H1 (cell line): Measurements from ENCODE around the gene LFNG. TPM values are rescaled to one million over a fixed set of nuclear protein-coding genes. Genes with fewer than 3 reads are reported as not detected.

Experiments used
- CTCF ChIA-PET: fragments of 300-600 bp; sonication (Branson Sonifier 250); formaldehyde crosslinking; loops from one replicate; lab custom pipeline; 2021; ENCODE audit not compliant: partially characterized antibody; lab: Charles Lee
- POLR2A ChIA-PET: fragments of 300-600 bp; sonication (Branson Sonifier 250); formaldehyde crosslinking; loops from one replicate; lab custom pipeline; 2021; ENCODE audit warnings: inconsistent platforms; ENCODE audit not compliant: partially characterized antibody; lab: Charles Lee
- DNase-seq, 2 experiments: peaks; one replicate each; pipeline versions ENCODE4 v3.0.0 to v3.0.0-alpha.2; 2010 to 2022; ENCODE audit warnings: low spot score in 2 of 2, low read depth in 1 of 2, mixed read lengths in 1 of 2
- FAIRE-seq: peaks from 2 replicates; lab custom pipeline; 2011; peaks lifted over from hg19 to GRCh38; lab: Jason Lieb, UNC
- H2AFZ ChIP-seq: 2 replicates; pipeline ENCODE4 v1.8.1; 2012; ENCODE audit warnings: low read length, inconsistent platforms
- H2AK5ac ChIP-seq: 2 replicates; pipeline ENCODE4 v1.6.1; 2013; ENCODE audit warnings: low read depth, low read length
- H2BK120ac ChIP-seq: replicated peaks from 2 replicates; pipeline ENCODE3; 2013; ENCODE audit warnings: low read depth, low read length, inconsistent platforms
- H2BK12ac ChIP-seq: 2 replicates; pipeline ENCODE4 v1.6.1; 2013; ENCODE audit warnings: low read depth, low read length
- H2BK15ac ChIP-seq: 2 replicates; pipeline ENCODE4 v1.6.1; 2013; ENCODE audit warnings: low read length
- H2BK20ac ChIP-seq: 2 replicates; pipeline ENCODE4 v1.6.1; 2013; ENCODE audit warnings: low read length
- H2BK5ac ChIP-seq: 2 replicates; pipeline ENCODE4 v1.6.1; 2013; ENCODE audit warnings: low read depth, low read length
- H3K14ac ChIP-seq: 2 replicates; pipeline ENCODE4 v1.6.1; 2013; ENCODE audit warnings: inconsistent platforms; ENCODE audit not compliant: insufficient read length
- H3K18ac ChIP-seq: 2 replicates; pipeline ENCODE4 v1.6.1; 2013; ENCODE audit warnings: low read length; ENCODE audit errors: extremely low read depth
- H3K23ac ChIP-seq: 2 replicates; pipeline ENCODE4 v1.6.1; 2013; ENCODE audit warnings: inconsistent platforms; ENCODE audit not compliant: insufficient read length
- H3K23me2 ChIP-seq: 2 replicates; pipeline ENCODE4 v1.6.1; 2013; ENCODE audit warnings: low read depth, low read length
- H3K27ac ChIP-seq: 2 replicates; pipeline ENCODE4 v1.6.1; 2011; ENCODE audit warnings: low read depth, low read length, inconsistent platforms
- H3K27me3 ChIP-seq, 4 experiments: replicated peaks in 1 of 4; 1 replicate in 1 of 4; 2 replicates in 3 of 4; pipeline versions ENCODE4 v1.6.1 to v1.8.1; 2011 to 2013; ENCODE audit warnings: low read length in 3 of 4, mild to moderate bottlenecking in 3 of 4, inconsistent platforms in 2 of 4, mixed read lengths in 2 of 4, moderate library complexity in 1 of 4; ENCODE audit not compliant: control insufficient read depth in 3 of 4, insufficient read depth in 3 of 4; ENCODE audit errors: extremely low read depth in 1 of 4
- H3K36me3 ChIP-seq, 4 experiments: 2 replicates each; pipeline versions ENCODE4 v1.6.1 to v1.8.1; 2011 to 2013; ENCODE audit warnings: mild to moderate bottlenecking in 4 of 4, low read length in 3 of 4, moderate library complexity in 2 of 4, control low read depth in 1 of 4, inconsistent platforms in 1 of 4; ENCODE audit not compliant: insufficient read depth in 4 of 4, control insufficient read depth in 2 of 4
- H3K4ac ChIP-seq: replicated peaks from 2 replicates; pipeline ENCODE3; 2013; ENCODE audit warnings: low read length, low read depth, mixed read lengths, inconsistent platforms; ENCODE audit not compliant: insufficient read length
- H3K4me1 ChIP-seq, 4 experiments: replicated peaks in 1 of 4; 1 replicate in 1 of 4; 2 replicates in 3 of 4; pipeline versions ENCODE4 v1.6.1 to v1.8.1; 2011 to 2013; ENCODE audit warnings: low read length in 3 of 4, inconsistent platforms in 2 of 4, mixed read lengths in 1 of 4; ENCODE audit not compliant: insufficient read depth in 4 of 4, control insufficient read depth in 3 of 4
- H3K4me2 ChIP-seq, 2 experiments: 2 replicates each; pipeline versions ENCODE4 v1.6.1 to v1.8.1; 2011 to 2013; ENCODE audit warnings: low read depth in 2 of 2, low read length in 2 of 2, control low read depth in 1 of 2, inconsistent platforms in 1 of 2, mild to moderate bottlenecking in 1 of 2; ENCODE audit not compliant: insufficient read depth in 1 of 2
- H3K4me3 ChIP-seq, 4 experiments: fragments of 200-600, 300-600 bp in 1 of 4; sonication (generic), shearing (Covaris generic), sonication (Bioruptor Twin) in 1 of 4; 2 replicates each; pipeline versions ENCODE4 v1.5.1 to v1.8.1; 2011 to 2016; ENCODE audit warnings: low read length in 4 of 4, low read depth in 3 of 4, control low read depth in 2 of 4, inconsistent platforms in 2 of 4, mild to moderate bottlenecking in 2 of 4, mixed read lengths in 1 of 4, moderate library complexity in 1 of 4; ENCODE audit not compliant: insufficient read depth in 2 of 4; ENCODE audit errors: extremely low read depth in 1 of 4
- H3K56ac ChIP-seq: replicated peaks from 2 replicates; pipeline ENCODE3; 2013; ENCODE audit warnings: low read depth, mild to moderate bottlenecking, mixed read lengths, low read length, inconsistent platforms; ENCODE audit not compliant: insufficient read length
- H3K79me1 ChIP-seq: 2 replicates; pipeline ENCODE4 v1.6.1; 2013; ENCODE audit warnings: low read depth, low read length, control low read depth
- H3K79me2 ChIP-seq, 2 experiments: 2 replicates each; pipeline versions ENCODE4 v1.6.1 to v1.8.1; 2012 to 2013; ENCODE audit warnings: low read length in 2 of 2, mild to moderate bottlenecking in 2 of 2, inconsistent platforms in 1 of 2; ENCODE audit not compliant: insufficient read depth in 2 of 2, control insufficient read depth in 1 of 2
- H3K9ac ChIP-seq, 4 experiments: replicated peaks in 1 of 4; 1 replicate in 1 of 4; 2 replicates in 3 of 4; pipeline versions ENCODE4 v1.6.1 to v1.8.1; 2011 to 2013; ENCODE audit warnings: low read depth in 3 of 4, low read length in 3 of 4, control low read depth in 2 of 4, mild to moderate bottlenecking in 2 of 4, moderate library complexity in 2 of 4, inconsistent platforms in 1 of 4; ENCODE audit errors: extremely low read depth in 1 of 4
- H3K9me3 ChIP-seq, 2 experiments: 2 replicates each; pipeline versions ENCODE4 v1.6.1 to v1.8.1; 2012 to 2013; ENCODE audit warnings: mild to moderate bottlenecking in 2 of 2, moderate library complexity in 2 of 2, control low read depth in 1 of 2, inconsistent platforms in 1 of 2, low read depth in 1 of 2, low read length in 1 of 2, mixed read lengths in 1 of 2; ENCODE audit not compliant: insufficient read depth in 2 of 2
- H4K20me1 ChIP-seq, 2 experiments: replicated peaks in 1 of 2; 2 replicates each; pipeline versions ENCODE3 to v1.8.1; 2011 to 2013; ENCODE audit warnings: inconsistent platforms in 2 of 2, low read length in 2 of 2, mild to moderate bottlenecking in 1 of 2; ENCODE audit not compliant: insufficient read depth in 2 of 2, control insufficient read depth in 1 of 2
- H4K5ac ChIP-seq: 2 replicates; pipeline ENCODE4 v1.6.1; 2013; ENCODE audit warnings: low read length, low read depth, mixed read lengths, inconsistent platforms; ENCODE audit not compliant: insufficient read length
- H4K8ac ChIP-seq: 2 replicates; pipeline ENCODE4 v1.8.0; 2013; ENCODE audit warnings: mild to moderate bottlenecking, moderate library complexity, low read length, inconsistent platforms; ENCODE audit not compliant: insufficient read depth; ENCODE audit errors: extremely low read depth
- H4K91ac ChIP-seq: replicated peaks from 2 replicates; pipeline ENCODE3; 2013; ENCODE audit warnings: low read length, mixed read lengths, inconsistent platforms; ENCODE audit not compliant: insufficient read length
- CTCF ChIP-seq, 3 experiments: IDR thresholded peaks; 1 replicate in 2 of 3; 2 replicates in 1 of 3; pipeline versions ENCODE4 v1.5.1 to v1.6.1; 2011; ENCODE audit warnings: low read length in 3 of 3, mild to moderate bottlenecking in 3 of 3, inconsistent platforms in 2 of 3, low read depth in 1 of 3, moderate library complexity in 1 of 3; ENCODE audit not compliant: insufficient read depth in 1 of 3; ENCODE audit errors: control extremely low read depth in 1 of 3
- JUN ChIP-seq: IDR thresholded peaks from 2 replicates; pipeline ENCODE4 v1.6.1; 2011; ENCODE audit warnings: low read depth, mild to moderate bottlenecking, improper control_type of control experiment, low read length
- KDM5A ChIP-seq: fragments of 200-600 bp; IDR thresholded peaks from 2 replicates; pipeline ENCODE4 v1.7.1; 2012; ENCODE audit warnings: mild to moderate bottlenecking, low read length, inconsistent platforms, mixed read lengths
- PHF8 ChIP-seq: fragments of 200-600 bp; sonication (generic); conservative IDR thresholded peaks from 2 replicates; pipeline ENCODE4 v1.7.1; 2012; ENCODE audit warnings: low read depth, mild to moderate bottlenecking, inconsistent platforms, low read length, moderate library complexity
- RAD21 ChIP-seq, 2 experiments: IDR thresholded peaks in 1 of 2; conservative IDR thresholded peaks in 1 of 2; 2 replicates each; pipeline ENCODE4 v1.6.1; 2011; ENCODE audit warnings: low read depth in 2 of 2, low read length in 2 of 2, improper control_type of control experiment in 1 of 2, inconsistent platforms in 1 of 2, mild to moderate bottlenecking in 1 of 2, moderate library complexity in 1 of 2
- SIX5 ChIP-seq: IDR thresholded peaks from 2 replicates; pipeline ENCODE4 v1.6.1; 2011; ENCODE audit warnings: mild to moderate bottlenecking, low read depth, low read length
- SP2 ChIP-seq: IDR thresholded peaks from 2 replicates; pipeline ENCODE4 v1.6.1; 2012; ENCODE audit warnings: mild to moderate bottlenecking, low read length, inconsistent platforms
- YY1 ChIP-seq: IDR thresholded peaks from 2 replicates; pipeline ENCODE4 v1.6.1; 2011; ENCODE audit warnings: low read depth, mild to moderate bottlenecking, low read length
- WGBS, 2 experiments: shearing (Covaris generic) in 1 of 2; methylation state at CpG; one replicate each; pipeline versions ENCODE4 v1.1.6 to v1.1.7; 2013 to 2015; ENCODE audit warnings: low lambda C conversion rate in 2 of 2, mixed read lengths in 2 of 2, inconsistent platforms in 1 of 2, low coverage in 1 of 2, missing lambda C conversion rate in 1 of 2; ENCODE audit not compliant: insufficient replicate concordance in 2 of 2, insufficient coverage in 1 of 2, insufficient read length in 1 of 2; ENCODE audit errors: extremely low coverage in 1 of 2, missing lambda C conversion rate in 1 of 2; 5-methylcytosine and 5-hydroxymethylcytosine counted together
- polyA plus RNA-seq, 7 experiments: library from polyadenylated mRNA; depleted of rRNA in 3 of 7; stranded (reverse) in 5 of 7; unstranded in 2 of 7; fragments of >200 nt in 5 of 7; fragments of 200-250 nt in 2 of 7; gene quantifications; 1 replicate in 5 of 7; 2 replicates in 1 of 7; 4 replicates in 1 of 7; pipeline versions ENCODE4 v1.2.1 to v1.2.3, GENCODE V29; 2011 to 2013; ENCODE audit warnings: missing spikeins in 2 of 7, mixed read lengths in 2 of 7
- total RNA-seq: library from RNA; stranded (reverse); fragmentation: NEBNext Ultra II Directional; extraction: Animal tissue kit (Norgen Biotek cat#: 25700); gene quantifications from 2 replicates; pipeline ENCODE4 v1.2.1, GENCODE V29; 2021

The LFNG gene
- total and polyA plus RNA-seq, 2 of the 8 experiments (the other 6 are each of a cell fraction or from before 2014, with no cell fraction given) = 31.6 to 35.6 TPM

- Histone ChIP-seq H3K4me3 (no peak overlapping the region), H2BK20ac (no peak overlapping the region), H3K79me2 (no peaks in the 10 kb centered on the region), H3K23me2 (no peaks in the 10 kb centered on the region; the same call in 1 of the 2 replicates), H3K9ac (no peak overlapping the region), H2BK120ac (peak overlapping the region; percentile 80), H4K5ac (no peak overlapping the region), H2BK5ac (0 out of 2 replicates have a peak overlapping the region, but pooled peaks have one; percentile 60), H2AFZ (no peak overlapping the region), H2AK5ac (peak overlapping the region; percentile 42; the same call in 1 of the 2 replicates), H4K20me1 (no peaks in the 10 kb centered on the region), H3K36me3 (no peaks in the 10 kb centered on the region), H3K14ac (no peak overlapping the region), H3K23ac (no peak overlapping the region), H3K18ac (no peak overlapping the region), H3K4me1 (peaks cover 0 to 26% (median 13%) of the 10 kb centered on the region in 4 experiments; a peak in 6 of 7 replicates), H3K4me2 (no peak overlapping the region), H3K27me3 (no peaks in the 10 kb centered on the region; a peak in 2 of 7 replicates), H3K56ac (no peak overlapping the region), H3K79me1 (no peaks in the 10 kb centered on the region), H2BK12ac (peak overlapping the region; percentile 65; the same call in 1 of the 2 replicates), H4K91ac (peak overlapping the region; percentile 94), H4K8ac (peak overlapping the region; percentile 63; the same call in 1 of the 2 replicates), H3K4ac (peak overlapping the region; percentile 59), H2BK15ac (no peak overlapping the region; the same call in 1 of the 2 replicates), H3K9me3 (no peaks in the 10 kb centered on the region; a peak in 1 of 4 replicates), H3K27ac (no peak overlapping the region)
- WGBS, 2 experiments = 82% methylated on average over 14 of the region's 16 CpGs; no CpG with 5 or more reads in 1 of the 2 experiments
- POLR2A ChIA-PET = interaction anchor here (1.0 to 2.5 kb wide), 7 partner anchors 9 to 70 kb away, joined by 3 to 11 read pairs (median 4); no protein-coding TSS in a partner anchor
- TF ChIP-seq YY1 (no peak), CTCF (IDR thresholded peaks at IDR 0.05; ENCODE audit: control extremely low read depth in 1 of 3, insufficient read depth in 1 of 3, low read depth in 1 of 3, low read length in 3 of 3) (no peak), SIX5 (no peak), KDM5A (no peak), JUN (no peak), RAD21 (IDR thresholded peaks at IDR 0.05 in 1 of 2, conservative IDR thresholded peaks at IDR 0.05 in 1 of 2; ENCODE audit: low read depth in 2 of 2, low read length in 2 of 2) (no peak), SP2 (no peak), PHF8 (no peak)
- FAIRE-seq = no peak
- CTCF ChIA-PET = interaction anchor here (1.0 to 3.6 kb wide), 13 partner anchors 8 to 130 kb away, joined by 3 to 24 read pairs (median 4); no protein-coding TSS in a partner anchor
- no peak for DNase-seq
Observed at GRCh38 chr7:2479276-2480069, 40.1 kb upstream of the LFNG start.
